Uterus (tissue), 4 donors: ENCODE measurements around the gene AEBP2. TPM values are rescaled to one million over a fixed set of nuclear protein-coding genes. Genes with fewer than 3 reads are reported as not detected.

Experiments
- DNase-seq, 2 donors: peaks; one replicate each; pipeline ENCODE4 v3.0.0-alpha.2; 2019 to 2020
- H3K27ac ChIP-seq, 2 donors: fragments of 200-600 bp; sonication (generic); 1 replicate in 1 of 2; 2 replicates in 1 of 2; pipeline ENCODE4 v1.5.1; 2016 to 2018
- H3K27me3 ChIP-seq, 2 donors: fragments of 200-600 bp; sonication (generic); one replicate each; pipeline ENCODE4 v1.5.1; 2018 to 2019; ENCODE audit warnings: control low read depth in 1 of 2
- H3K36me3 ChIP-seq, 2 donors: fragments of 200-600 bp; sonication (generic); one replicate each; pipeline ENCODE4 v1.5.1; 2019; ENCODE audit warnings: control low read depth in 1 of 2
- H3K4me1 ChIP-seq, 2 donors: fragments of 200-600 bp; sonication (generic); one replicate each; pipeline ENCODE4 v1.5.1; 2018 to 2019; ENCODE audit warnings: control low read depth in 1 of 2
- H3K4me3 ChIP-seq, 2 donors: fragments of 200-600 bp; sonication (generic); 1 replicate in 1 of 2; 2 replicates in 1 of 2; pipeline ENCODE4 v1.5.1; 2018 to 2019; ENCODE audit warnings: mild to moderate bottlenecking in 1 of 2
- H3K9me3 ChIP-seq, 2 donors: fragments of 200-600 bp; sonication (generic); one replicate each; pipeline ENCODE4 v1.5.1; 2019; ENCODE audit warnings: control low read depth in 1 of 2
- CTCF ChIP-seq, 4 experiments: fragments of 200-600 bp in 2 of 4; fragments of 450-650 bp in 2 of 4; sonication (generic) in 2 of 4; IDR thresholded peaks; one replicate each; pipeline ENCODE4 v1.5.1; 2016 to 2019; ENCODE audit warnings: antibody characterized with exemption in 4 of 4, mild to moderate bottlenecking in 2 of 4, moderate library complexity in 1 of 4
- POLR2A ChIP-seq, 2 donors: fragments of 450-650 bp; IDR thresholded peaks; one replicate each; pipeline ENCODE4 v1.6.1; 2016; ENCODE audit warnings: antibody characterized with exemption in 2 of 2, mild to moderate bottlenecking in 1 of 2, moderate library complexity in 1 of 2
- intact Hi-C: fragments of 100-400 bp; cut with DNase I; formaldehyde crosslinking; loops from one replicate; pipeline ENCODE4 v1.15.1; 2023; ENCODE audit warnings: low total_unique reads
- total RNA-seq, 4 donors: library from RNA; depleted of rRNA in 3 of 4; stranded (reverse); fragments of >200 nt in 3 of 4; gene quantifications; one replicate each; pipeline versions ENCODE4 v1.1.0 to v1.2.4, GENCODE V29; 2014 to 2023
- donor health status: DM: yes; HTN: yes; CAD: no.

Gene AEBP2
- total RNA-seq, 4 donors from 2014 or later: 16.7 to 95.8 (median 69.1) TPM

- DNase-seq: no peak
- Histone ChIP-seq H3K9me3 (no peaks in the 10 kb centered on the region), H3K4me1 (peaks cover 0 to 12% of the 10 kb centered on the region in 2 donors), H3K27ac (no peak overlapping the region), H3K36me3 (no peaks in the 10 kb centered on the region), H3K27me3 (no peaks in the 10 kb centered on the region), H3K4me3 (no peak overlapping the region)
- intact Hi-C loops: no loop called here
- TF ChIP-seq POLR2A (IDR thresholded peaks at IDR 0.05) (no peak), CTCF (IDR thresholded peaks at IDR 0.05) (no peak)
These were observed 88.6 kb downstream of the AEBP2 start for GRCh38 chr12:19527866-19528265.

- H3K27ac ChIP-seq: peak overlapping the region in 1 of 2 donors; percentile 18
- no peaks in the 10 kb centered on the region for H3K27me3 ChIP-seq
- TF ChIP-seq CTCF (IDR thresholded peaks at IDR 0.05) (no peak), POLR2A (IDR thresholded peaks at IDR 0.05) (no peak)
- no peaks in the 10 kb centered on the region for H3K36me3 ChIP-seq
- no peak for DNase-seq
- intact Hi-C loops: no loop called here
- peaks cover 0 to 12% of the 10 kb centered on the region in 2 donors for H3K4me1 ChIP-seq
- H3K9me3 ChIP-seq: no peaks in the 10 kb centered on the region
- no peak overlapping the region for H3K4me3 ChIP-seq
These were observed 89.5 kb downstream of the AEBP2 start for GRCh38 chr12:19528750-19529149.

GRCh38 chr12:19529951-19530636 lies 90.8 kb downstream of the AEBP2 start:
- Histone ChIP-seq H3K4me3 (no peak overlapping the region), H3K4me1 (peaks cover 0 to 12% of the 10 kb centered on the region in 2 donors), H3K9me3 (no peaks in the 10 kb centered on the region), H3K27ac (peak overlapping the region; percentile 21 to 53), H3K27me3 (no peaks in the 10 kb centered on the region), H3K36me3 (no peaks in the 10 kb centered on the region)
- intact Hi-C loops: no loop called here
- DNase-seq: no peak
- TF ChIP-seq CTCF (IDR thresholded peaks at IDR 0.05): no peak
- no peak for TF ChIP-seq POLR2A (IDR thresholded peaks at IDR 0.05)

GRCh38 chr12:19530637-19531023 lies 91.3 kb downstream of the AEBP2 start:
- TF ChIP-seq CTCF (IDR thresholded peaks at IDR 0.05) (no peak), POLR2A (IDR thresholded peaks at IDR 0.05) (no peak)
- intact Hi-C loops: no loop called here
- Histone ChIP-seq H3K36me3 (no peaks in the 10 kb centered on the region), H3K4me1 (peaks cover 0 to 12% of the 10 kb centered on the region in 2 donors), H3K4me3 (no peak overlapping the region), H3K27ac (peak overlapping the region; percentile 21 to 53), H3K27me3 (no peaks in the 10 kb centered on the region), H3K9me3 (no peaks in the 10 kb centered on the region)
- DNase-seq: no peak

- intact Hi-C loops: no loop called here
- H3K9me3 ChIP-seq: no peaks in the 10 kb centered on the region
These were observed 94.3 kb downstream of the AEBP2 start for GRCh38 chr12:19533567-19533966.

More at GRCh38 chr12:19533567-19533966, 94.3 kb downstream of the AEBP2 start:
- Histone ChIP-seq H3K36me3 (no peaks in the 10 kb centered on the region), H3K4me1 (peaks cover 0 to 12% of the 10 kb centered on the region in 2 donors), H3K4me3 (no peak overlapping the region), H3K27me3 (no peaks in the 10 kb centered on the region), H3K27ac (no peak overlapping the region)
- no peak for DNase-seq
- TF ChIP-seq CTCF (IDR thresholded peaks at IDR 0.05): no peak
- TF ChIP-seq POLR2A (IDR thresholded peaks at IDR 0.05): no peak
